Raji (cell line): ENCODE data around the gene ALK.

ENCODE experiments used
- POLR2A ChIP-seq: IDR thresholded peaks from 2 replicates; pipeline ENCODE4 v1.6.1; 2011; ENCODE audit warnings: low read depth, low read length, control low read depth; ENCODE audit not compliant: insufficient read depth

The ALK gene

GRCh38 chr2:29617351-29617750, 304.0 kb downstream of the ALK start:
- TF ChIP-seq POLR2A: no peak

GRCh38 chr2:29616569-29616968, 304.8 kb downstream of the ALK start:
- TF ChIP-seq POLR2A: no peak

- TF ChIP-seq POLR2A: no peak
Observed at GRCh38 chr2:29615841-29616240, 305.5 kb downstream of the ALK start.

GRCh38 chr2:29615183-29615582, 306.2 kb downstream of the ALK start:
- TF ChIP-seq POLR2A: no peak

GRCh38 chr2:29614295-29614830, 307.0 kb downstream of the ALK start:
- TF ChIP-seq POLR2A: no peak

GRCh38 chr2:29613792-29614266, 307.6 kb downstream of the ALK start:
- no peak for TF ChIP-seq POLR2A

- no peak for TF ChIP-seq POLR2A
Observed at GRCh38 chr2:29613067-29613466, 308.3 kb downstream of the ALK start.

GRCh38 chr2:29612568-29612967, 308.8 kb downstream of the ALK start:
- TF ChIP-seq POLR2A: no peak

- TF ChIP-seq POLR2A: no peak
Observed at GRCh38 chr2:29611850-29612249, 309.5 kb downstream of the ALK start.

- TF ChIP-seq POLR2A: no peak
Observed at GRCh38 chr2:29611261-29611660, 310.1 kb downstream of the ALK start.

- no peak for TF ChIP-seq POLR2A
Observed at GRCh38 chr2:29610569-29610968, 310.8 kb downstream of the ALK start.

- TF ChIP-seq POLR2A: no peak
Observed at GRCh38 chr2:29607038-29607420, 314.4 kb downstream of the ALK start.

GRCh38 chr2:29606104-29607037, 315.0 kb downstream of the ALK start:
- no peak for TF ChIP-seq POLR2A

GRCh38 chr2:29603341-29603740, 318.0 kb downstream of the ALK start:
- TF ChIP-seq POLR2A: no peak

GRCh38 chr2:29601872-29602271, 319.5 kb downstream of the ALK start:
- no peak for TF ChIP-seq POLR2A

- TF ChIP-seq POLR2A: no peak
Observed at GRCh38 chr2:29601321-29601720, 320.1 kb downstream of the ALK start.
